GF-D8 (cell line): ENCODE results near the gene BRD1.

Experiments used
- DNase-seq: peaks from one replicate; lab custom pipeline; 2025; lab: John Stamatoyannopoulos, UW

BRD1 gene

GRCh38 chr22:49827853-49828598 lies at the start of gene BRD1:
BRD1 (minus strand) TSS chr22:49827873; CDS start chr22:49824317, 3,556 bp downstream.
- DNase-seq: no peak

DNA sequence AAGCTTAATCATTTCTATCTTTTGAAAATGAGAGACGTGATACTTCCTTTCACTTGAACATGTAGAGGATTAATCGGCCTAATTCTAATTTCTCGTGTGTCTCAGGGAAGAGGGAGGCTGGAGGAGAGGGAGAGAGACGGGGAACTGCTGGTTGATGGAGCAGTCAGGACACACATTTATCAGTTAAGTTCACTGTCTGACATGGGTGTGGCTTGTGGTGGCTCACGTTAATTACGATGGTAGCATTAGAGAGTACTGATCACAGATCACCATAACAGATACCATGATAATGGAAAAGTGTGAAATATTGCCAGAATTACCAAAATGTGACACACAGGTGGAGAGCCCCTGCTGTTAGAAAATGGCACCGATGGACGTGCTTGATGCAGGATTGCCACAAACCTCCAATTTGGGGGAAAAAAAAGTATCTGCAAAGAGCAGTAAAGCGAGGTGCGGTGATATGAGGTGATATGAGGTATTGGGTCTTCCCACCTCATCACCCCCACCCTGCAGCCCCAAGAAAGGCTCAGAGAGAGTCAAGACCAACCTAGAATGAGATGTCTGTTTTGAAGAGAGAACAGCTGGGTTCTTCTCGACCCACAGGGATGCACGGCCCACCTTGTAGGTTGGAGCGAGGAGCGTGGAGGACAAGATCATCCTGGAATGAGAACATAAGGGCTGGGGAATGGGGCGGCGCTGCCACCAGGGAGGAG lies 45.7 kb upstream of the BRD1 start:
- DNase-seq: no peak

- DNase-seq: no peak
Observed at GRCh38 chr22:49872347-49872746, 44.7 kb upstream of the BRD1 start.

DNA sequence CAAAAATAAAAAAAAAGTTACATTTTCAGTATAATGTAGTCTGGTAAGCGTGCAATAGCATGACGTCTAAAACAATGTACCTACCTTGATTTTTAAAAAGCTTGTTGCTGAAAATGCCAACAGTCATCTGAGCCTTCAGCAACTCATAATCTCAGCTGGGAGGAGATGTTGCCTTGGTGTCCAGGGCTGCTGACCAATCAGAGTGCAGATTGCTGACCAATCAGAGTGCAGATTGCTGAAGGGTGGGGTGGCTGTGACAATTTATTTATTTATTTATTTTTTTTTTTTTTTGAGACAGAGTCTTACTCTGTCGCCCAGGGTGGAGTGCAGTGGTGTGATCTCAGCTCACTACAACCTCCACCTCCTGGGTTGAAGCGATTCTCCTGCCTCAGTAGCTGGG lies 43.8 kb upstream of the BRD1 start:
- no peak for DNase-seq

DNA sequence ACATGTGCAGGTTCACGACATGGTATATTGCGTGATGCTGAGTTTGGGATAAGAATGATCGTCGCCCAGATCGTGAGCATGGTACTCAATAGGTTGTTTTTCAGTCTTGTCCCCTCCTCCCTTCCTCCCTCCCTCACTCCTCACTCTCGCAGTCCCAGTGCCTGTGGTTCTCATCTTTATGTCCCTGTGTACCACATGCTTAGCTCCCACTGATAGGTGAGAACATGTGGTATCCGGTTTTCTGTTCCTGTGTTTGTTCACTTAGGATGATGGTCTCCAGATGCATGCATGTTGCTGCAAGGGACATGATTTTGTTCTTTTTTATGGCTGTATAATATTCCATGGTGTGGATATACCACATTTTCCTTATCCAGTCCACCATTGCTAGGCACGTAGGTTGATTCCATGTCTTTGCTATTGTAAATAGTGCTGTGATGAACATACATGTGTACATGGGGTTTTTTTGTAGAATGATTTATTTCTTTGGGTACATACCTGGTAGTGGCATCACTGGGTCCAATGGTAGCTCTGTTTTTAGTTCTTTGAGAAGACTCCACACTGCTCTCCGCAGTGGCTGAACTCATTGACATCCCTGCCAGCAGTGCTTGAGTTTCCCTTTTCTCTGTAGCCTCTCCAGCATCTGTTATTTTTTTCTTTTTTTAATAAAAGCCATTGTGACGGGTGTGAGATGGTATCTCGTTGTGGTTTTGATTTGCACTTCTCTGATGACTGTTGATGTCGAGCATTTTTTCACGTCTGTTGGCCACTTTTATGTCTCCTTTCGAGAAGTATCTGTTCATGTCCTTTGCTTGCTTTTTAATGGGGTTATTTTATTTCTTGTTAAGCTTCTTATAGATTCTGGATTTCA lies 42.4 kb upstream of the BRD1 start:
- no peak for DNase-seq

- DNase-seq: no peak
Observed at GRCh38 chr22:49869086-49869830, 41.6 kb upstream of the BRD1 start.

DNA sequence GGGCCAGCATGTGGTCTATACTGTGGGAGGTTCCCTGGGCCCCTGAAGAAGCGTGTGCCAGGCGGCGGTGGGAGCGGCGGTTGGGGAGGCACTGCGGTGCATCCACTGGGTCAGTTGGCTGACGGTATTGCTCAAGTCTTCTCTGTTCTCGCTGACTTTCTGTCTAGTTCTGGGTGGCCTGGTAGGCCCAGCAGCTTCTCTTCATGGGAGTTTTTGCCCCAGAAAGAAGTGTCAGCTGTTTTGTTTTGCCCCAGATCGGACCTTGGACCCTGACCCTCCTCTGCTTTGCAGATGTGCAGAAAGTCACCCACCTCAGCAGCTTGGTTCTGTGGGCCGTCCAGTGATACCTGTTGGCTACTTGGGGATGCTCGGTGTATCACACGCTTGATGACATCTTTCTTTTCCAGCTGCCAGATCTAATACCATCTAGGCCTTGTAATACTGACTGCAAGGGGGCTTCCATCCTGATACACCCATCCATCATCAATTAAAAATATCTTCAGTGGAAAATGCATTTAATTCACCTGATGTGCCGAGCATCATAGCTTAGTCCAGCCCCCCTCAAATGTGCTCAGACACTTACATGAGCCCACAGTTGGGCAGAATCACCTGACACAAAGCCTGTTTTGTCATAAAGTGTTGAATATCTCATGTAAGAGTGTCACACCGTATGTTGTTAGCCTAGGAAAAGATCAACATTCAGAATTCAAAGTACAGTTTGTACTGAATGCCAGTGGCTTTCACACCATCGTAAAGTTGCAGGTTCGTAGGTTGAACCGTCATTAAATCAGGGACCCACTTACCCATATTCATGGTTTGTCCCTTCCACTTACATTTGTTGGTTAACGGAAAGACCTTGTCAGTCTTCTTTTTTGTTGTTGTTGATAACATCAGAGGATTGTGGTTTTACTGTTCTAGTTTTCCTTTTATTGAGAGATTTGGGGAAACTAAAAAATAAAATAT lies 39.9 kb upstream of the BRD1 start:
- no peak for DNase-seq

GRCh38 chr22:49866646-49867045 lies 39.0 kb upstream of the BRD1 start:
- no peak for DNase-seq

- DNase-seq: no peak
Observed at GRCh38 chr22:49866134-49866533, 38.5 kb upstream of the BRD1 start.

- DNase-seq: no peak
Observed at GRCh38 chr22:49865156-49865555, 37.5 kb upstream of the BRD1 start.

- no peak for DNase-seq
Observed at GRCh38 chr22:49863931-49864330, 36.3 kb upstream of the BRD1 start.

DNA sequence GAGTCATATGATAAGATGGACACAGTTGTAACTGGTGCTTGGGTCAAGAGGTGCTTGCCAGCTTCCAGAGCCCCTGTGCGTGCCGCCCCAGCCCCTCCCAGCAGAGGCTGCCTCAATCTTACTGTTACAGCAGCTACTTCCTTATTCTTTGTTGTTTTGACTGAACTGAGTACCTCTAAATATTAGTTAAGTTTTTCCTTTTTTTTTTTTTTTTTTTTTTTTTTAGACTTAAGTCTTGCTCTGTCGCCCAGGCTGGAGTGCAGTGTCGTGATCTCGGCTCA lies 34.8 kb upstream of the BRD1 start:
- no peak for DNase-seq

- no peak for DNase-seq
Observed at GRCh38 chr22:49861642-49862495, 34.2 kb upstream of the BRD1 start.

DNA sequence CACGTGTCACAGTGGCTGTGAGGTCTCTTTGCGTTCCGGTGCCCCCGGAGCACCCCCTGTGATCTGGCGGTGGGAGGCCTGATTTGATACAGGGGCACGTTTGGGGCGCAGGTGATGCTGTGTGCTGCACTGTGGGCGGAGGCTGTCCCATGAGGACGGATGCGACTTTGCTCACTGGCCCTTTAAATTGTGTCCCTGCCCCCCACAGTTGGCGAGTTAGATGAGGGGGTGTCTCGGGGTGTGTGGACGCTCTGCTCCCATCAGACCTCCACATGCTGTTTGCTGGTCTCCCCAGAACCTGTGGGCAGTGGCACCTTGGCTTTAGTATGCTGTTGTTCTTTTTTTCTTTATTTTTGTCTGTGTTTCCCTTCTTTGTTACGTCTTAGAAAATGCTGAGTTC lies 31.2 kb upstream of the BRD1 start:
- no peak for DNase-seq

GRCh38 chr22:49856766-49857618 lies 29.3 kb upstream of the BRD1 start:
- no peak for DNase-seq

DNA sequence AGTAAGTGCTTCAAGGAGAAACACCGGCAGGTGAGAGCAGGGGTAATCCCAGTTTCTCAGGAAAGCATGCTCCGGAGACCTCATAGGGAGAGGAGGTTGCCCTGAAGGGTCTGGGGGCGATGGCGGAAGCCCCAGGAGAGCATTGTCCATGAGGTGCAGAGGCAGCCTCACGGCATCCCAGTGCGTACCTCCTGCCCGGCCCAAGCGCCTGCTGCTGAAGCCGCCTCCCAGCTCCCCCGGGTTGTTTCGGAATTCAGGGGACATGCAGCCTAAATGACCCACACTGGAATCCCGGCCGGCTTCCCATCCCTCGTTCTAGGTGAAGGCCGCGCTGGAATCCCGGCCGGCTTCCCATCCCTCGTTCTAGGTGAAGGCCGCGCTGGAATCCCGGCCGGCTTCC lies 28.7 kb upstream of the BRD1 start:
- DNase-seq: no peak

- DNase-seq: no peak
Observed at GRCh38 chr22:49855251-49855911, 27.7 kb upstream of the BRD1 start.

DNA sequence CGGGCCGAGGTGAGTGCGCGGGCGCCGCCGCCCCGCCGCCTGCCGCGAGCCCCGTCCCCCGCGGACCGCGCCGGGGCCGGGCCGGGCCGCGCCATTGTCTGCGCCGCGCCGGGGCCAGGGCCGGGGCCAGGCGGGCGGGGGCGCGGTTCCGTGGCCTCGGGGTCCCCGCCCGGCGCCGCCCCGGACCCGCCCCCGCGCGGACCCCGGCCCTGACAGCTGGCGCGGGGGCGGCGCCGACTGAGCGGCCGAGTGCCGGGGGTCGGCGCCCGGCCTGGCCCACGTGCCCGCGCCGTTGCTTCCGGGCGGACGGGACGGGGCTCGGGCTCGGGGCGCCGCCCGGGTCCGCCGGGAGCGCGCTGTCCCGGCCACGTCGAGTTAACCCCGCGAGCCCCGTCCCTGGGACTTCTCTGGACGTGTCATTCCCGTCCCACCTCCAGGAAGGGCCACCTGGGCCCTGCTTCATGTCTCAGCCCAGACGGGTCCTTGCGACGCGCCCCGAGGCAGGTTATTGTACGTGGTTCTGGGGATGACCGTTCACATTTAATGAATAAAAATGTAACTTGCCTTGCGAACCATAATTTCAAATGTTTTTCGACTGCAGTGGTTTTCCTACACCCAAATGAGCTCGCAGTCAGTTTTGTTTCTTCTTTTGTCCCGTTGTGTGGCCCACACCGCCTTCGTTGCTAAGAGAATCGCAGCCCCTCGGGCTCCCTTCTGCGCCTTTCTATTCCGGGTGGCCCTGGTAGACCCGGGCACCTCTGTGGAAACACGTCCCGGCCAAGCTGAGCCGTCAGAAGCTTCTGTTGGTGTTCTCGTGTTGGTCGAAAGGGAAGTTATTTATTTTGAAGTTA lies 26.5 kb upstream of the BRD1 start:
- DNase-seq: no peak
